NB4 (cell line): Measurements from ENCODE around the gene PRSS8.

Experiments
- CTCF ChIP-seq: IDR thresholded peaks from one replicate; pipeline ENCODE4 v1.5.1; 2012; ENCODE audit warnings: low read depth, low read length
- POLR2A ChIP-seq: IDR thresholded peaks from 2 replicates; pipeline ENCODE4 v1.6.1; 2011; ENCODE audit warnings: mild to moderate bottlenecking; ENCODE audit not compliant: insufficient read length; ENCODE audit errors: extremely low read depth

GRCh38 chr16:31147574-31147973 lies 12.0 kb upstream of the PRSS8 start:
- TF ChIP-seq CTCF (no peak), POLR2A (no peak)
